ENCODE results near the gene TUBA1C.
"Not testable (repeated sequence)": the region's sequence is repeated elsewhere in the genome, so short reads cannot be mapped to it uniquely, and the experiment has no call there.

Gene TUBA1C

DNA sequence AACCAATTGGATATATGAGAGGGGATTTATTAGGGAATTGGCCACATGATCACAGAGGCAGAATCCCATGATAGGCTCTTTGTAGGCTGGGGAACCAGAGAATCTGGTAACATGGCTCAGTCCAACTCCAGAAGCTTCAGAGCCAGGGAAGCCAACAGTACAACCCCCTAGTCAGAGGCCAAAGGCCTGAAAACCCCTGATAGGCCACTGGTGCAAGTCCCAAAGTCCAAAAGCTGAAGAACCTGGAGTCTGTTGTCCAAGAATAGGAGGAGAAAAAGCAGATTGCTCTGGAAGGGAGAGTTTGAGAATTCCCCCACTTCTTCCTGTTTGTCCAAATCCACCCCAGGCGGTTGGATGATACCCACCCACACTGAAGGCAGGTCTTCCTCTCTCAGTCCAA lies 49.9 kb downstream of the TUBA1C start:
- no peak for DNase-seq

GRCh38 chr12:49317118-49317517 lies 52.2 kb downstream of the TUBA1C start:
- DNase-seq = not testable (repeated sequence)

GRCh38 chr12:49320411-49321103 lies 55.7 kb downstream of the TUBA1C start:
- DNase-seq = not testable (repeated sequence)

DNA sequence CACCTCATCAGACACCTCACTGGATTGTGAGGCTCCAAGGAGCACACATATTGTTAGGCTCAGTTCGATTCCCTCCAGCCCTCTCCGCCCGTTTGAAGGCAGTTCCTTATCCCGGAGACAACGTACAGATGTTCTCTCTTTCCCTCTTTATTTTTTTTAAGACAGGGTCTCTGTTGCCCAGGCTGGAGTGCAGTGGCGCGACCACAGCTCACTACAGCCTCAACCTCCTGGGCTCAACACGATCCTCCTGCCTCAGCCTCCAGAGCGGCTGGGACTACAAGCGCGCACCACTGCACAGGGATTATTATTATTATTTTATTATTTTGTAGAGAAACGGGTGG lies 57.5 kb downstream of the TUBA1C start:
- no peak for DNase-seq

DNA sequence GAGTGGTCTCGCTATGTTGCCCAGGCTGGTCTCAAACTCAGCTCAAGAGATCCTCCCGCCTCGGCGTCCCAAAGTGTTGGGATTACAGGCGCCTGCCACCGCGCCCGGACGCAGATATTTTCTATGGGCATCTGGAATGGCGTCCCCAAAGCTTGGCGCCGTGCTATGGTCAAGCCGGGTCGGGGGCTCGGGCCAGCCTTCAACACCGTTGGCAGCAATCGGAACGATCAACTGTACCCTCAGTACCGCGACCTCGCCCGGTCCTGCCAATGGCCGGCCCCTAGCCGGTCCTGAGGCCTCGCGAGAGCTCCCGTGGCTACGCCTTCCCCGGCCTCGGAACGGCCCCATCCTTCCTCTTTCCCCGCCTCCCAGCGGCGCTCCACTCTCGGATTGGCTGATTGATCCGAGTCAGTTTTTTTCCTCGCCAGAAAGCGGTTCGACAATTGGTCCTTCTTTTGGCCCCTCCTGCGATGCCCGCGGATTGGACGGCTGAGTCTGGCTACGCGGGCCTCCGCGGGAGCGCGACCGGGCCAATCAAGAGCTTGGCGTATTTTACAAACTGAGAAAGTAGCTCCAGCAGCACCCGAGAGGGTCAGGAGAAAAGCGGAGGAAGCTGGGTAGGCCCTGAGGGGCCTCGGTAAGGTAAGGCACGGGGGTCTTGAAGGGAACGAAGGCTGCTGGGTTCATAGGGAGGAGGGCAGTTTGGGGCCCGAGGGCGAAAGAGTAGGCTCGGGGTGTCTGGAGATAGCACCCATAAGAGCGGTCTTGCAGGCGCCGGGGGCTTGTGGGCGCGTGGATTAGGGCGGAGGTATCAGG lies 58.0 kb downstream of the TUBA1C start, which contains the start of gene TROAP:
Gene TROAP, plus strand, starts transcription at position 548 of the 816 bp plus-strand sequence. CDS start 354 bp downstream, outside the sequence.
- DNase-seq = peak; percentile 99

DNA sequence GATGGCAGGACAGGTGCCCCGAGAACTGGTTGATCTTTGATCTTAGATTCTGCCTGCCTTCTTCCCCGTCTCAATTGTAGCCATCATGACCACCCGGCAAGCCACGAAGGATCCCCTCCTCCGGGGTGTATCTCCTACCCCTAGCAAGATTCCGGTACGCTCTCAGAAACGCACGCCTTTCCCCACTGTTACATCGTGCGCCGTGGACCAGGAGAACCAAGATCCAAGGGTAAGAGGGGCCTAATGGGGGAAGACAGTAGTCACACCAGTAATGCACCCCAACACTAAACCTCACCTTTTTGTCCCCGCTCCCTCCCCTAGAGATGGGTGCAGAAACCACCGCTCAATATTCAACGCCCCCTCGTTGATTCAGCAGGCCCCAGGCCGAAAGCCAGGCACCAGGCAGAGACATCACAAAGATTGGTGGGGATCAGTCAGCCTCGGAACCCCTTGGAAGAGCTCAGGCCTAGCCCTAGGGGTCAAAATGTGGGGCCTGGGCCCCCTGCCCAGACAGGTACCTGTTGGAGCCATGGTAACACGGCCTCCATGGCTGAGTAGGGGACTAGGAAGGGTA lies 58.7 kb downstream of the TUBA1C start:
- no peak for DNase-seq

Measured in NCI-H146 (cell line).